Measurements from ENCODE around the gene TTI1.

GRCh38 chr20:37954190-37954589 is 79.1 kb downstream of the TTI1 start:
- no peak for TF ChIP-seq MAZ (IDR thresholded peaks at IDR 0.05; ENCODE audit: borderline replicate concordance, low read depth, low read length)
- TF ChIP-seq MAZ (CRISPR knock-in tag; IDR thresholded peaks at IDR 0.05; ENCODE audit: low read depth): no peak
- no peak for TF ChIP-seq BCLAF1 (IDR thresholded peaks at IDR 0.05)
- TF ChIP-seq SP1 (IDR thresholded peaks at IDR 0.05): no peak
- no peak for TF ChIP-seq SP1 (CRISPR knock-in tag; IDR thresholded peaks at IDR 0.05)
- no peak for TF ChIP-seq PREB (CRISPR knock-in tag; IDR thresholded peaks at IDR 0.05)
- TF ChIP-seq, protein P1, sequence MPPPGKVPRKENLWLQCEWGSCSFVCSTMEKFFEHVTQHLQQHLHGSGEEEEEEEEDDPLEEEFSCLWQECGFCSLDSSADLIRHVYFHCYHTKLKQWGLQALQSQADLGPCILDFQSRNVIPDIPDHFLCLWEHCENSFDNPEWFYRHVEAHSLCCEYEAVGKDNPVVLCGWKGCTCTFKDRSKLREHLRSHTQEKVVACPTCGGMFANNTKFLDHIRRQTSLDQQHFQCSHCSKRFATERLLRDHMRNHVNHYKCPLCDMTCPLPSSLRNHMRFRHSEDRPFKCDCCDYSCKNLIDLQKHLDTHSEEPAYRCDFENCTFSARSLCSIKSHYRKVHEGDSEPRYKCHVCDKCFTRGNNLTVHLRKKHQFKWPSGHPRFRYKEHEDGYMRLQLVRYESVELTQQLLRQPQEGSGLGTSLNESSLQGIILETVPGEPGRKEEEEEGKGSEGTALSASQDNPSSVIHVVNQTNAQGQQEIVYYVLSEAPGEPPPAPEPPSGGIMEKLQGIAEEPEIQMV (CRISPR knock-in tag; IDR thresholded peaks at IDR 0.05; ENCODE audit: low read depth): no peak
- no peak for TF ChIP-seq PHB2 (IDR thresholded peaks at IDR 0.05; ENCODE audit: partially characterized antibody)
- no peak for TF ChIP-seq ARID4A (CRISPR knock-in tag; IDR thresholded peaks at IDR 0.05; ENCODE audit: borderline replicate concordance)
- TF ChIP-seq RFX1 (IDR thresholded peaks at IDR 0.05): no peak

Measured in HepG2 (cell line).